Measurements from ENCODE around the gene MAP3K3. TPM values are rescaled to one million over a fixed set of nuclear protein-coding genes. Genes with fewer than 3 reads are reported as not detected.

MAP3K3 gene
- total and polyA plus RNA-seq, 9 of the 15 experiments (the other 6 are each of a cell fraction or from before 2014, with no cell fraction given) = 0.69 to 16.5 (median 12.1) TPM

DNA sequence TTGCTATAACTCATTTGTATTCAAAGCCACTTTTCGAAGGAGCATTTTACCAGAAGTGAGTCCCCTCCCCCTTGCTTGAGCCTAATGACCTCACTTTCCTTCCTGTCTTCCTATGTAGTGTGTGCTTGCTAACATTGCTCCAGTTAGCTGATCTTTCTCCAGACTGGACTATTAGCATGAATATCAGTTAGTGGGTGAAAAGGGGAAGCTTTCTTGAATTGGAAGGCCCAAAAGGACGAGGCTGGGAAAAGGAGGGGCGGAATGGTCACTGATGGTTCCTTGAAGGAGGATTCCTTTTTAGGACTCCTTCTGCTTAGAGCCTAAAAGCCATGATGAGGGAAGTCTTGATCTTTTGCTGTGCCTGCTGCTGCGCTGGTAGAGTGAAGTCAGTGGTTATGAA, 11.9 kb downstream of the MAP3K3 start:
- peak; percentile 91 for ATAC-seq
- H3K36me3 ChIP-seq (ENCODE audit: control insufficient read depth, insufficient read depth, low read length) = peaks cover 34% of the 10 kb centered on the region
- peak overlapping the region; percentile 62 to 66; a peak in 3 of 4 replicates for H3K9ac ChIP-seq (ENCODE audit: insufficient read depth in 1 of 2, low read depth in 2 of 2, low read length in 2 of 2)
- DNase-seq (ENCODE audit: extremely low read depth in 1 of 4, low spot score in 3 of 4) = peak; percentile 31 to 71 (median 53)
- intact Hi-C loops (cut with micrococcal nuclease) = no loop called here
- H3K4me1 ChIP-seq (replicated peaks in 1 of 2; ENCODE audit: control insufficient read depth in 2 of 2, insufficient read depth in 2 of 2, low read length in 2 of 2) = peaks cover 3 to 23% of the 10 kb centered on the region in 2 experiments; a peak in 4 of 5 replicates
- H3K9me1 ChIP-seq (ENCODE audit: control insufficient read depth, insufficient read depth, low read length) = no peaks in the 10 kb centered on the region
- no peak overlapping the region for H3K4me3 ChIP-seq
- no peaks in the 10 kb centered on the region for H3K79me2 ChIP-seq (ENCODE audit: control insufficient read depth, insufficient read depth, low read length)
- no peaks in the 10 kb centered on the region for H4K20me1 ChIP-seq (replicated peaks; ENCODE audit: control insufficient read depth, insufficient read depth, low read length)
- no peaks in the 10 kb centered on the region for H3K27me3 ChIP-seq (ENCODE audit: control insufficient read depth in 2 of 2, insufficient read depth in 2 of 2, low read length in 2 of 2)
- no peaks in the 10 kb centered on the region for H3K9me3 ChIP-seq (replicated peaks; ENCODE audit: control insufficient read depth, insufficient read depth, low read depth, low read length)
- 35% methylated on average over 4 of the region's 4 CpGs for whole genome bisulfite sequencing (ENCODE audit: insufficient coverage, low coverage, missing lambda C conversion rate)
- peak overlapping the region; percentile 46 for H3K4me2 ChIP-seq (ENCODE audit: insufficient read depth, low read length)
- CTCF ChIA-PET (ENCODE audit: low intra/inter-chr PET ratio) = no interaction called here
- H3K27ac ChIP-seq (ENCODE audit: extremely low read depth, low read depth, low read length) = peak overlapping the region; percentile 75
- POLR2A ChIA-PET = interaction anchor here (0.6 to 2.0 kb wide), 7 partner anchors 9 to 82 kb away, joined by 3 to 7 read pairs (median 4); no protein-coding TSS in a partner anchor
- in situ Hi-C loops (cut with MboI) = no loop called here
- FAIRE-seq = peak; percentile 89
- BruUV-seq (replicated peaks) = no TSS peak
- H2AFZ ChIP-seq (ENCODE audit: low read depth, low read length) = peak overlapping the region; percentile 52
- TF ChIP-seq, protein P1, sequence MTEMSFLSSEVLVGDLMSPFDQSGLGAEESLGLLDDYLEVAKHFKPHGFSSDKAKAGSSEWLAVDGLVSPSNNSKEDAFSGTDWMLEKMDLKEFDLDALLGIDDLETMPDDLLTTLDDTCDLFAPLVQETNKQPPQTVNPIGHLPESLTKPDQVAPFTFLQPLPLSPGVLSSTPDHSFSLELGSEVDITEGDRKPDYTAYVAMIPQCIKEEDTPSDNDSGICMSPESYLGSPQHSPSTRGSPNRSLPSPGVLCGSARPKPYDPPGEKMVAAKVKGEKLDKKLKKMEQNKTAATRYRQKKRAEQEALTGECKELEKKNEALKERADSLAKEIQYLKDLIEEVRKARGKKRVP (CRISPR knock-in tag; IDR thresholded peaks at IDR 0.05) = no peak
- no peak for TF ChIP-seq PKNOX1 (IDR thresholded peaks at IDR 0.05)
- no peak for TF ChIP-seq CHD7 (IDR thresholded peaks at IDR 0.05; ENCODE audit: low read depth, low read length)
- 0 out of 2 replicates have a peak, but pooled peaks have one; percentile 13 for TF ChIP-seq SOX6 (IDR thresholded peaks at IDR 0.05)
- TF ChIP-seq ETV1 (tag; conservative IDR thresholded peaks at IDR 0.05; ENCODE audit: low read depth) = 0 out of 2 replicates have a peak, but pooled peaks have one; percentile 19
- no peak for TF ChIP-seq SNRNP70 (optimal IDR thresholded peaks at IDR 0.05; ENCODE audit: low read depth, low read length)
- TF ChIP-seq ZNF143 (CRISPR knock-in tag; IDR thresholded peaks at IDR 0.05) = no peak
- TF ChIP-seq NFRKB (IDR thresholded peaks at IDR 0.05; ENCODE audit: low read depth) = 0 out of 2 replicates have a peak, but pooled peaks have one; percentile 27
- peak; percentile 30; the same call in 1 of the 2 replicates for TF ChIP-seq L3MBTL2 (IDR thresholded peaks at IDR 0.05)
